ENCODE data around the gene SLC22A17. TPM values are rescaled to one million over a fixed set of nuclear protein-coding genes. Genes with fewer than 3 reads are reported as not detected.

SLC22A17 gene
- total RNA-seq, 2 donors from 2014 or later: 31.4 to 34.6 TPM

- intact Hi-C loops (cut with DNase I): no loop called here
- no peak for DNase-seq
- no peak for ATAC-seq
Observed at GRCh38 chr14:23384364-23385080, 31.8 kb upstream of the SLC22A17 start.

- intact Hi-C loops (cut with DNase I): no loop called here
- ATAC-seq: no peak
Observed at GRCh38 chr14:23382731-23383440, 30.2 kb upstream of the SLC22A17 start.

GRCh38 chr14:23382276-23382675 is 29.6 kb upstream of the SLC22A17 start:
- intact Hi-C loops (cut with DNase I): no loop called here
- no peak for DNase-seq
- no peak for ATAC-seq

More at GRCh38 chr14:23382731-23383440, 30.2 kb upstream of the SLC22A17 start:
- DNase-seq: no peak

GRCh38 chr14:23381871-23382270 is 29.2 kb upstream of the SLC22A17 start:
- DNase-seq: no peak
- intact Hi-C loops (cut with DNase I): no loop called here
- ATAC-seq: no peak

- ATAC-seq: no peak
- DNase-seq: no peak
- intact Hi-C loops (cut with DNase I): no loop called here
Observed at GRCh38 chr14:23380976-23381375, 28.3 kb upstream of the SLC22A17 start.

- ATAC-seq (peak; percentile 1 to 4), DNase-seq (no peak)
- intact Hi-C loops (cut with DNase I): no loop called here
Observed at GRCh38 chr14:23380197-23380914, 27.7 kb upstream of the SLC22A17 start.

GRCh38 chr14:23379366-23380196 is 26.9 kb upstream of the SLC22A17 start:
- DNase-seq (peak; percentile 71), ATAC-seq (peak; percentile 12 to 18)
- intact Hi-C loops (cut with DNase I): no loop called here

GRCh38 chr14:23378612-23379220 is 26.0 kb upstream of the SLC22A17 start:
- DNase-seq (peak; percentile 58), ATAC-seq (peak; percentile 10 to 12)
- intact Hi-C loops (cut with DNase I): no loop called here

- DNase-seq (peak; percentile 46), ATAC-seq (peak; percentile 3 to 5)
- intact Hi-C loops (cut with DNase I): no loop called here
Observed at GRCh38 chr14:23377573-23378563, 25.2 kb upstream of the SLC22A17 start.

- ATAC-seq (no peak), DNase-seq (peak; percentile 37)
- intact Hi-C loops (cut with DNase I): no loop called here
Observed at GRCh38 chr14:23377198-23377550, 24.5 kb upstream of the SLC22A17 start.

- ATAC-seq (peak; percentile 2 to 5), DNase-seq (peak; percentile 51)
- intact Hi-C loops (cut with DNase I): no loop called here
Observed at GRCh38 chr14:23376482-23377197, 24.0 kb upstream of the SLC22A17 start, which contains the start of gene CMTM5. Gene CMTM5 (plus strand): TSS chr14:23377046. CDS start chr14:23377252, 206 bp downstream.

- intact Hi-C loops (cut with DNase I): no loop called here
- no peak for ATAC-seq
- DNase-seq: no peak
Observed at GRCh38 chr14:23375527-23376251, 23.0 kb upstream of the SLC22A17 start.

- ATAC-seq (no peak), DNase-seq (no peak)
- intact Hi-C loops (cut with DNase I): no loop called here
Observed at GRCh38 chr14:23373041-23373440, 20.4 kb upstream of the SLC22A17 start.

- intact Hi-C loops (cut with DNase I): no loop called here
- ATAC-seq: no peak
- DNase-seq: no peak
Observed at GRCh38 chr14:23372509-23372908, 19.8 kb upstream of the SLC22A17 start, which contains the start of gene IL25. Gene IL25 (plus strand): TSS chr14:23372809.

GRCh38 chr14:23371865-23372264 is 19.2 kb upstream of the SLC22A17 start:
- ATAC-seq (no peak), DNase-seq (no peak)
- intact Hi-C loops (cut with DNase I): no loop called here

- ATAC-seq: no peak
- intact Hi-C loops (cut with DNase I): no loop called here
- DNase-seq: no peak
Observed at GRCh38 chr14:23370221-23370620, 17.5 kb upstream of the SLC22A17 start.
